ENCODE measurements around the gene SYT7.

SYT7 gene

DNA sequence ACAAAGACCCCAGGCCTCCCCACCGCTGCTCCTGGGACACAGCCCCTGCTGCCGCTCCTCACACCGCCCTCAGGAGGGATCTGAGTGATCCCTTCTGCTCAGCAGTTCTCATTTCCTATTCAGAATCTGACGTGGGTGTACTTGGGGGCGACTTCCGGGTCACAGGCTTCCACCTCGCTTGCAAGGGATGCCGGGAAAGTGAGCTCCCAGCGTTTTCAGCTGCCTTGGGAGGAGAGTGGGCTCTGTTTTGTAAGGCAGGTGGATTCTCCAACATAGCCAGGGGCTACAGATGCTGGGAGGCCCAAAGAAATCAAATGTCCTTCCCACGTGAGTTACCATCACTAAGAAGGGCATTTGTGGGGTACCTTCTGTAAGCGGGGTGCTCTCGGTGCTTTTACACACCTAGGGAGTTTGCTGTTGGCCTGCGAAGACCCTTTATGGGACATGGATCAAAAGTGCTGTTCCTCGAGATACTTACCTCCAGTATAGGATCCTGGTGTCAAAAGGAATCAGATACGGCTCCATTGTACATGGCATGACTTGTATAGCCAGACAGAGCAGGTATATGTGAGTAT is 82.0 kb downstream of the SYT7 start:
- DNase-seq (ENCODE audit: low read depth, low spot score) = no peak

DNA sequence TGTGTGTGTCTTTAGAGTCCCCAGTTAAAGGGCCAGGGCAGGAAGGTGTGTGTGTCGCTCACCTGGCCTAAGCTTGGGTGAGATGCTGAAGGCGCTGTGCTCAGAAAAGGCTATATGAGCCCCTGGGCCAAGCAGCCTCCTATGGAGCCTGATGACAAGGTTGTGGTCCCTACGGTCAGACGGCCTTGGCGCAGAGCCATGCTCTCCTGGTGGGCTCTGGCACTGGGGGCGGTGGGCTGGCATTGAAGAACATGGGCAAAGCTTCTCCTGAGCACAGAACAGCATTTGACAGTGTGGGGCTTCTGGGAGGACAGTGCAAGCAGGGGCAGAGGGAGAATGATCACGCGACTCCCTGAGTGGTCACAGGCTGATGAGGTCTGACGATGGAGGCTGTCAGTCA is 83.0 kb downstream of the SYT7 start:
- DNase-seq (ENCODE audit: low read depth, low spot score) = no peak

DNA sequence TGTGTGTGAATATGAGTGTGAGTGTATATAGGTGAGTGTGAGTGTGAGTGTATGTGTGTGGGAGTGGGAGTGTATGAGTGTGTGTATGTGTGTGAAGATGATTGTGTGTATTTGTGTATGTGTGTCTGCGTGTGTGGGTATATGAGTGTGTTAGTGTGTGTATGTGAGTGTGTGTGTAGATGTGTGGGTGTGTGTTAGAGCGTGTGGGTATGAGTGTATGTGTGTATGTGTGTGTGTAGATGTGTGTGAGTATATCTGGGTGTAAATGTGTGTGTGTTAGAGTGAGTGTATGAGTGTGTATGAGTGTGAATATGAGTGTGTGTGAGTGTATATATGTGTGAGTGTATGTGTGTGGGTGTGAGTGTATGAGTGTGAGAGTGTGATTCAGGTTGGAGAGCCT is 83.4 kb downstream of the SYT7 start:
- no peak for DNase-seq (ENCODE audit: low read depth, low spot score)

DNA sequence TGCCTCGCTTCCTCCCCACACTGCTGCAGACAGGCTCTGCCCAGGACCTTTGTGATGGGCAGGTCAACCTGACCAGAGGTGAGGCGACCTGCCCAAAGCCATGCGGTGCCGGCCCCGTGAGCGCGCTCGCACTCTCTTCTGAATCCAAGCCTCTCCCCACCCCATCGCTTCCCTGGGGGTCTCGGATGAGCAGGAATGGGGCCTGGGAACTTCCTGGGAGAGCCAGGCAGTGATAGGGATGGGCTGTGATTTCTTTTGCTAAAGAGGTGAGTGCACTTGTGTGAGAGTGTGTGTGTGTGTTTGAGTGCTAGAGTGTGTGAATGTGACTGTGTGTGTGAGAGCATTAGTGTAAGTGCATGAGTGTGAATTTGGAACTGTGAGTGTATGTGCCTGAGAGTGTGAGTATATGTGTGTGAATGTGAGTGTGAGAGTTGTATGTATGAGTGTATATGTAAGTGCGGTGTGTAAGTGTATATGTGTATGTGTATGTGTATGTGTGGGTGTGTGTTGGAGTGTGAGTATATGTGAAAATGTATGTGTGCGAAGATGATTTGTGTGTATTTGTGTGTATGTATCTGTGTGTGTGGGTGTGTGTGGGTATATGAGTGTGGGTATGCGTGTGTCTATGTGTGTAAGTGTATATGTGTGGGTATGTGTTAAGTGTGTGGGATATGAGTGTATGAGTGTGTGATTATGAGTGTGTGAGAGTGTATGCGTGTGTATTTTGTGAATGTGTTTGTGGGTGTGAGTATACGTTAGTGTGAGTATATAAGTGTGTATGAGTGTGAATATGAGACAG is 84.1 kb downstream of the SYT7 start:
- no peak for DNase-seq (ENCODE audit: low read depth, low spot score)

DNA sequence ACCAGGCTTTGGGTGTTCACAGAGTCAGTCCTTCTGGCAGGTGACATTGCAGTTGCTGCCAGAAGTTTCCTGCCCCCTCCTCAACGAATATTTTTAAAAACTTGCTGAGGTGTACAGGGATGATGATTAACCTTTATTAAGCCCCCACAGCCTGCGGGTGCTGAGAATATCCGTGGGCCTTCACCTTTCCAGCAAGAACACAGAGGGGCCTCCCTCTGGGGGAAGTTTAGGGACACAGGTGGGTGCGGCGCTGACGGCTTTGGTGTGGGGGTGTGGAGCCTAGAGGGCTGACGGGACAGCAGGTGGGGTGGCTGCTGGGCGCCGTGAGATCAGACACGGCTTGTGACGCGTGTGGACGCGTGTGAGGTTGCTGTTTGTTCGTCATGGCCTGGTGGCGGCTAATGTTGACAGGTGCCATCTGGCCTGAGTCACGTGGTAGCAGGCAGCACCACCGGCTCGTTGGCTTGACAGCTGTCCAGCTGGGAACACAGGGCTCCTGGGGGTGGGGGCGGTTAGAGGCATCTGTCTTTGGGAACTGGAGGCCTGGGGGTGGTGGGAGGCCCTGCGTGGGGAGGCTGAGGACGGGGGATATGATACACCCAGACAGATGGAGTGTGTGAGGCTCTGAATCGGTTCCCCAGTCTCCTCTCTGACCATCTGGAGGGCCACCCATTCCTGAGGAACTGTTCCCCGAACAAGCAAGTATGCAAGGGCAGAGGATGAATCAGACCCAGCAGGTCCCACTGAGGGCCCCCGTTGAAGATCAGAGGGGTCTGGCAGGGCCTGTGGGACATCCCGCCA is 84.9 kb downstream of the SYT7 start:
- DNase-seq (ENCODE audit: low read depth, low spot score) = no peak

DNA sequence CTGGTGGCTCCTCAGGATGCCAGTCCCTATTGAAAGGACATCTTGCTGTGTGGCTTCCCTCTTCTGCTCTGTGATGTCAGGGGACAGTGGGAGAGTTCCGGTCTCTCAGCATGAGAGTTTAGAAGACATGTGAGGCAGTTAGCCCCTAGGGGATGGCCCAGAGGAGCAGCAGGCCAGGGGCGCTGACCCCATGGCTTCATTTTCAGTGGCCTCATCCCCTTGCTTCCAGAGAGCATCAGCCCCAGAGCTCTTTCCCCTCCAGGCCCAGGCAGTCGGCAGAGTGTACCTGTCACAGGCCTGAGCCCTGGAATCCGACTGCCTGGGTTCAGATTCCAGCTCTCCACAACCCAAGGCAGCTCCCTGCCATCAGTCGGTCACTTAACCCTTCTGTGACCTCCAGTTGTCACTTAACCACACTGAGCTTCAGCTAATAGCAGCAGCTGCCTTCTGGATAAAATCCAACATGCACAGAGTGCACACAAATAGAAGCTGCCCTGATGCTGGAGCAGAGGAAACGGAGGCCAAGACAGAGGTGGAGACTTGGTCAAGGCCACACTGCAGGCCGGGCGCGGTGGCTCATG is 86.4 kb downstream of the SYT7 start:
- DNase-seq (ENCODE audit: low read depth, low spot score) = no peak

DNA sequence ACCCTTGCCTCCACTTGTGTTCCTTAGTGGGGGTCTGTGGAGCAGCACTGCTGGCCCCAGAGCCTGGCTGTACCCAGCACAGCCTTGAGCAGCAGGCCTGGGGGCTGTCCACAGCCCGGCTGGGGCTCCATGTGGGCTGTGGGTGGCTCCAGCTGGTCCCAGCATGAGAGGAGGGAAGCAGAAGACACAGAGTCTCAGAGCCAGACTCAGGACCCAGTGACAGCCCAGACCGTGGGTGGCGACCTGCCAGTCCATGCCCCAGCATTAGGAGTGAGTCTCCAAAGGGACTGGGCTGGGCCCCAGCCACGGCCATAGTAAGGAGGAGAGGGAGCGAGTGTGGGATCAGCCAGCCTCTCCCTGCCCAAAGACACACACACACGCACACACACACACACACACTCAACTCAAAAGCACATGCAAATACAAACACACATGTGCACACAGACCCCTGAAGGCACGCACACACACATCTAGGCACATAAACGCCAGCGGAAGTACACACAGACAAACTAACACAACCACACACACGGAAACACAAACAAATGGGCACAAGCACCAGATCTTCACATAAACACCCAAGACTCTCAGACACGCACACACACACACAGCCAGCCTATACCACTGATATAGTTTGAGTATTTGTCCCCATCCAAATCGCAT is 89.0 kb downstream of the SYT7 start:
- no peak for DNase-seq (ENCODE audit: low read depth, low spot score)

DNA sequence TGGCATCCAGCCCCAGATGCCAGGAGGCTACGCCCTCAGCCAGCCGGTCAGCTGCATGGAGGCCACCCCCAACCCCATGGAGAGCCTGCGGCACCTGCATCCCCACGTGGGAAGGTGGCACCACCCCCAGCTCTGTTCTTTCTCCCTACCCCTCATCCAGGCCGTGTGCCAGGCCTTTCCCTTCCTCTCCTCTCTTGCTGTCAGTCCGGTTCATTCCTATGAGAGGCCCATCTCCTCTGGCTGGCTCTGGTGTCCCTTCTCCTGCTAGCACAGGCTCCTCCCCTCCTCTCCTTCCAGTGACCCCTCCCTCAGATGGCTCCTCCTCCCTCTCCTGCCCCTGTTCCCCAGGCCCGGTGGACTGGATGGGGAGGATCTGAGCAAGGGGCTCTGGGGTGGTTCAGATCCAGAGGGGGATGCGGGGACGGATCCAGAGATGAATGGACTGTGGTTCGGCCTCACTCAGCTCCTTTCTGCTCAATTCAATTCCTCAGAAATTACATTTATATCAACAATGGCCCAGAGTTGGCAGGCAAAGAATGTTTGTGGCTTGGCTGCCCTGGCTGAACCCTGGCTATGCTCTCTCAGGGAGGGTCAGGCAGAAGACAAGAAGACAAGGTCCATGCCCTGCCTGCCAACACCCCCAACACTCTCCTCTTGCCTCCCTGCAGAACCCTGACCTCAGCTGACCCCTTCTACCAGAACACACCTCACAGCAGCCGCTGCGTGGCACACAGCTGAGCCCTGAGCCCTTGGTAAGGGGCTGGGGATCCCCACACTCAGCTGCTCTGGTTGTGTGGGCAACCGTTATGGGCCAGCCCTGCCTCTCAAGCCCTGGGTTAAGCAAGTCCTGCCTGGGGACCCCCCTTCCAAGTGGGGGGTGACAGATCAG is 90.8 kb downstream of the SYT7 start:
- DNase-seq (ENCODE audit: low read depth, low spot score) = no peak

DNA sequence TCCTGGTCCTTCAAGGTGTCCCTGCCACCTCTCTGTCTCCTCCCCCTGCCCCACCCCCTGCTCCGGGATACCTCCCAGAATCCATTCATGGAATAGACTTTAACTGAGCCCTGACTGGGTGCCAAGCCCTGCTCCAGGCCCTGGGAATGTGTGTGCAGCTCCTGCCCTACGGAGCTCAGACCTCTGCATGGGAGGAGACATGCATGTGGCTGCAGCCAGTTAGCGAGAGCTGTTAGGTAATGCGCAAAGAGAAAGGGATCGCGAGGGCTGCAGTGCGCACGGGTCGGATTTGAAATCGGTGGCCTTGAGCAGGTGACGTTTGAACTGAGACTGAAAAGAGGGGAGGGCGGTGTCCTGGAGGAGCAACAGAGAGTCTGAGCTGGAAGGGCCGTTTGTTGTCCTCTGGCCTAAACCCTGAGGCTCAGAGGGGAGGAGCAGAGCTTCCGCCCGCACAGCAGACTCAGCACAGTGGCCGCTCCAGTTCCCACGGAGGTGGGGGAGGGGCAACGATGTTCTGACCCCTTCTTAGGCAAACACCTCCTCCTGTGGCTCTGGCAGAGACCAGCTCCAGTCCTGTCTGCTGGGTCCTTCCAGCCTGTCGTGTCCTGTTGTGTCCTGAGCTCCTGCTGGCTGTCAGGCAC is 92.1 kb downstream of the SYT7 start:
- no peak for DNase-seq (ENCODE audit: low read depth, low spot score)

DNA sequence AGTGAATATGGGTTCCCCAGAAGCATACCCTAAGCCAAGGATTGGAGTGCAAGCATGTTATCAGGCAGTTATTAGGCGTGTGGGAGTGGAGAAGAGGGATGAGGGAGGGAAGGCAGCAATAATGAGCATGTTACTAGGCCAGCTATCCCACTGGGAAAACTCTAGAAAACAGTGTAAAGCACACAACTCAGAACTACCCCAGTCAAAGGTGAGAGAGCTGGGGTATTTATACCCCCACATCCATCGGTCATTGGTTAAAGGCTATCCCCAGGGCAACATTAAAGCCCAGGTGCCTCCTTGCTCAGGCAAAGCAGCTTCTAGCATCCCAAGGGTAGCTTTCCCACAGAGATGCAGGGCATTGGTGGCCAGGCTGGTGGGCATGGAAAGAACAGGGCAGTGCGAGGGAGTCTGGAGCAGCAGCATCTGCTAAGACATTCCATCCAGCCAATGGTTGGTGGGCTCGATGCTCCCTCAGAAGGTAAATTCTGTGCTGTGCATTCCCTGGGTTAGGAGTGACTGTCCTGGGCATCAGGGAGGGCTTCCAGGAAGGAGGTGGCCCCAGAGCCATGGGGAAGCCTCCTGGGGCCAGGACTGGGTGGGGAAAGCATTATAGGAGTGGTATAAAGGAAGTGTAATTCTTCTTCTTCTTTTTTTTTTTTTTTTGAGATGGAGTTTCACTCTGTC is 93.4 kb downstream of the SYT7 start:
- DNase-seq (ENCODE audit: low read depth, low spot score) = no peak

DNA sequence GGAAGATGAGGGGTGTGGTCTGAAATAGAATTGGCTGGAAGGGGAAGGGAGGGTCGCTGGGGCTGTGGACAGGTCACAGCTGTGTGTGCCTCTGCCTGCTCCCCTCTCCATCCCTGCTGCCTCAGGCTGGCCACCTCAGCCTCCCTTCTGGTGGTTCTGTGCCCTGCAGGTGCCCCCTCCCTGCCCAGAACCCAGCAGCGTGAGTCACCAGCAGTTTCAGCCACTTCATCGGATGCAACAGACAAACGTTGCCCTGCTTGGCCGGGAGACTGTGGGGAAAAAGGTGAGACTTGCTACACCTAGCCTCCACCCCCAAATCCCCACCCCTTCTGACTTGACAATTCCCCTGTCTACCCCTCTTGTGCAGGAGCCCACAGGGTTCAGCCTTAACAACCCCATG is 94.1 kb downstream of the SYT7 start:
- DNase-seq (ENCODE audit: low read depth, low spot score) = no peak

DNA sequence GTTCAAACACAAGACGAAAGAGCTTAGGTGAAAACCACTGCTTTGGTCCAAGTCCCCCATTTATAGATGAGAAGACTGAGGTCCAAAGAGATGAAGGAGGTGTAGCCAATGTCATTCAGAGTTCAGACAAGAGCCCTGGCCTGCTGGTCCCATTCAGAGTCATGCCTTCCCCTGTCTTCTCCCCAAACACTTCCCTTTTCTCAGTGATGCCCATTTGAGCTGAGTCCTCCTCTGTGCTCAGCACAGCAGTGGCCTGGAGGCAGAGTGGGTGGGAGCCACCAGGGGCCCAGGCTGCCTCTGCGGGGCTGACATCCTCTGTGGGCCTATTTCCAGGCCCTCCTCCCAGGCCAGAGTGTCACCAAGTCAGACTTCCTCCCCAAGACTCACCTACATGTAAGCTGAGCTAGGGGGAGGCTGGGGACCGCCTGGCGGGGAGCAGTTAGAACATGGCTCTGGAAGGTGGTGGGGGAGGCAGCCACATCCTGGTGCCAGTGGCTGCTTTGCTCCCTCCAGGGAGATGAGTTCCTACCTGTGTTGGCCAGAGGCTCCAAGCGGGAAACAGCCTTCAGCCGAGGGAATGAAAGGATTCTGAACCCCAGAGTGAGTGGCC is 94.8 kb downstream of the SYT7 start:
- no peak for DNase-seq (ENCODE audit: low read depth, low spot score)

DNA sequence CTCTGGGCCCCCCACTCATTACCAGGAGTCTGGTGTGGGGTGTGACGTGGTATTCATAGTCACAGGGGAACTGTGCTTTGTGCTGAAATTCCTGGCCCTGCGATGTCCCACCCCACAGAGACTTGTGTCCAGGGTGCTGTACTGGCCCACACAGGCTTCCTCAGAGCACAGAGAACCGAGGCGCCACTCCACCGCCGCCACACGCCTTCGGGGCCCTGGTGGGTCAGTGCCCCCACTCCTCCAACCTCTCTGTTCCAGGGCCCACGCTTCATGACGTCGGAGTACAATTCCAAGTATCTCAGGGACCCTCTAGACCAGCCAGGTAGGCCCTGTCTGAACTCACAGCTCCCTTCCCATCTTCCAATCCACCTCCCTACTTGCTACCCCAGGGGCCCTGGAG is 95.8 kb downstream of the SYT7 start:
- DNase-seq (ENCODE audit: low read depth, low spot score) = no peak

DNA sequence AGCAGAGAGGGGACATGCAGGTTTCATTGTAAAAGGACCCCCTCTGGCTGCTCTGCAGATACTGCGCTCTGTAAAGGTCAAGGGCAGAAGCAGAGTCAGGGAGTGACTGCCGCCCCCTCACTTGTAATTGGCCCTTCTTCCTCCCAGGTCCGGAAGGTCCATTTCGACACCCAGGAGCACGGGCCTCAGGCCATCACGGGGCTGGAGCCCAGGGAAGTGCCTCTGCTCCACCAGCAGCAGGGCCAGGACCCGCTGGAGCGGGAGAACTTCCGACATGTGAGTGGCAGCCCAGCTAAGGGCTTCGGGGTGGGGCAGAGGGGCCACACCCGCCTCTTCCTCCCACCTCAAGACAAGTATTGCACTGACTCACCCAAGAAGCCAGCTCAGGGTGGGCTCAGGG is 96.3 kb downstream of the SYT7 start:
- DNase-seq (ENCODE audit: low read depth, low spot score) = no peak

DNA sequence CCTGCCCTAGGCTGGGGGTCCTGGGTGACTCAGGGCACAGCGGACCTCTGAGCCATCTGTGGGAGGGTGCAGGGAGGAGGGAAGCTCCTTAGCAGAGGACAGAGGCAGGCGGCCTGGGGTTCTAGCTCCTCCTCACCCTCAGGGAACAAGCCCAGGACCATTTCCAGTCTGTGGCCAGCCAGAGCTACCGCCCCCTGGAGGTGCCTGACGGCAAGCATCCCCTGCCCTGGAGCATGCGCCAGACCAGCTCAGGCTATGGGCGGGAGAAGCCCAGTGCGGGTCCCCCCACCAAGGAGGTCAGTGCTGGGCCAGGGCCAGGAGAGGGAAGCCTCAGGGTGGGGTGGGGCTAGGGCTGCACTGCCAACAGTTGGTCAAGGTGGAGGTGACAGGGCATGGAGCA is 98.4 kb downstream of the SYT7 start:
- DNase-seq (ENCODE audit: low read depth, low spot score) = no peak

DNA sequence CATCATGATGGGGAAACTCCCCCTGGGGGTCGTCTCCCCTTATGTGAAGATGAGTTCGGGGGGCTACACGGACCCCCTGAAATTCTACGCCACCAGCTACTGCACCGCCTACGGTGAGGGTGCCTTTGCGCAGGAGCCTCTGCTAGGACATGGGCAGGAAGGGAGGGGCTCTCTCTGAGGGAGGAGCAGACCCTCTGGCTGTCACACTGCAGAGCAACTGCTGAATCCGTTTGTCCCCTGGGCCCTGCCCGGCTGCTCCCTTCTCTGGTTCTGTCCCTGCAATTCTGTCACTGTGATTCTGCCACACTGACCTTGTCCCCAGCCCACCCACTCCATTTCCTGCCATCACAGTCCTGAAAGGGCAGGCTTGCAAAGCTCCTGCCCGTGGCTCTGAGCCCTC is 99.1 kb downstream of the SYT7 start:
- DNase-seq (ENCODE audit: low read depth, low spot score) = no peak

DNA sequence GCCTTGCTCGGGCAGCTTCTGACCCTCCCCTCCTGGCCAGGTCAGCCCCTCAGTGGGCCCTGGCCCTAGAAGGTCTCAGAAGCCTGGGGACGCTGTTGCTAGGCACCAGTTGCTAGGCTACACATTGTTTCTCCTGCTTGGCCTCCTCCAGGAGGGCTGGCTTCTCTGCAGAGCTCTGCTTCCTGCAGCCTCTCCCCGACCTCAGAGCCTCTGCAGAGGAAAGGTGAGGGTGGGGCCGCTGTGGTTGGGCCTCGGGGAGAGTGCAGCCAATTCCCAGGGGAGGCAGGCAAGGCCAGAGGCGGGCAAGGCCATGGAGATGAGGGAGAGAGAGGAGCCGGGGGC is 99.9 kb downstream of the SYT7 start:
- peak; percentile 75 for DNase-seq (ENCODE audit: low read depth, low spot score)

DNA sequence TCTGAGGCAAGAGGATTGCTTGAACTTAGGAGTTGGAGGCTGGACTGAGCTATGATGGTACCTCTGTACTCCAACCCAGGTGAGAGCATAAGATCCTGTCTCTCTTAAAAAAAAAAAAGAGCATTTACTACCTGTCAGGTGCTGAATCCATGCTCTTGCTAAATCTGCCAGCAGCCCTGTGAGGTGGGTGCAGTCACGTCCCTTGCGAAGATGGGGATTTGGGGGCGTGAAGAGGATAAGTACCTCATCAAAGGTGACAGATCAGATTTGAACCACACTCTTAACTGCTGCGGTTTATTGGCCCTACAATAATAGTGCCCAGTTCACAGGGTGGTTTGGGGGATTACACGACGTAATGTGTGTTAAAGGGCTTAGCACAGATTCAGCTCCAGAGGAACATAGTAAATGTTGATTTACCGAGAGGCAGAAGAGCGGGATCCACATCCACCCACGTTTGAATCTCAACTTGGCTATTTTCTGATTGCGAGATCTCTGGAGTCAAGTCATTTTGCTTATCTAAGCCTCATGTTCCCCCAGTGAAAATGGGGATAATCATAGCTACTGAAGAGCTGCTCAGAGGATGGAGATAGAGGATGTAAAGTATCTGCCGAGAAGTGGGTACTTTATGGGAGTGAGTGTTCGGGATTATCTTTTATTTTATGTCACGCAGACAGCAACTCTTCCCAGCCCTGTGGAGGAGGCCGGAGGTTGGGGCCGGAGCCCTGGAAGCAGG is 100.4 kb downstream of the SYT7 start:
- DNase-seq (ENCODE audit: low read depth, low spot score) = no peak

Measured in iPS DF 19.7 (cell line).